Stimulated activated naive B cell treated with anti-CD40 and anti-IgM and Interleukin-4, amounts not matched to agents 10 μg/mL and 1 μg/mL and 100 μg/mL, for 72 hours (primary cell): ENCODE data around the gene PHF5A.
"Not testable (repeated sequence)": the region's sequence is repeated elsewhere in the genome, so short reads cannot be mapped to it uniquely, and the experiment has no call there.

Experiments
- ATAC-seq, 2 donors: fragments of 150-1000 bp; cut with Tn5 transposase; replicated peaks; 2 replicates each; pipeline ENCODE4 v1.10.0; 2021; ENCODE audit warnings: moderate library complexity in 1 of 2
- DNase-seq: peaks from one replicate; pipeline ENCODE4 v3.0.0; 2021
- H3K27ac Mint-ChIP-seq: one replicate; pipeline ENCODE4 v1.8.0; 2022; ENCODE audit warnings: mild to moderate bottlenecking, mixed read lengths
- H3K27me3 Mint-ChIP-seq, 2 donors: one replicate each; pipeline ENCODE4 v1.8.0; 2022; ENCODE audit warnings: mixed read lengths in 2 of 2
- H3K36me3 Mint-ChIP-seq, 2 donors: one replicate each; pipeline ENCODE4 v1.8.0; 2022; ENCODE audit warnings: mixed read lengths in 2 of 2, mild to moderate bottlenecking in 1 of 2
- H3K4me1 Mint-ChIP-seq, 2 donors: one replicate each; pipeline ENCODE4 v1.8.0; 2022; ENCODE audit warnings: mixed read lengths in 2 of 2, mild to moderate bottlenecking in 1 of 2
- H3K4me3 Mint-ChIP-seq, 2 donors: one replicate each; pipeline ENCODE4 v1.8.0; 2022; ENCODE audit warnings: mild to moderate bottlenecking in 2 of 2, mixed read lengths in 2 of 2, moderate library complexity in 1 of 2
- H3K9me3 Mint-ChIP-seq, 2 donors: one replicate each; pipeline ENCODE4 v1.8.0; 2022; ENCODE audit warnings: mixed read lengths in 2 of 2, mild to moderate bottlenecking in 1 of 2

Gene PHF5A

DNA sequence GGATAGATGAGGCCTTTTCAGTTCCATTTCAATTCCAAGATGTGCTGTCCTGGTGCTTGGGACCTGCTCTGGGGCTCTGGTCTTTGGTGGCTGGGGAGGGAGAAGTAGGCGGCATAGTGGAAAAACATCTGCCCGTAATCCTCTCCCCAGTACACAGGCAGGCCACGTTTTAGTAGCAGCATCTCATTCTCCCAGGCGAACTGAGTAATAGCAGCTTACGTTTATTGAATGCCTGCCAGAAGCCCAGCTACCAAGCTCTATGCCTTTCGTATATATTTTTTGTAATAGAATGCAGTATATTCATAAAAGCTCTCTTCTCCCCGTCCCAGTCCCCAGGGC is 11.9 kb upstream of the PHF5A start:
- Mint-ChIP-seq H3K4me3 (peak overlapping the region; percentile 55 to 76), H3K27ac (peak overlapping the region; percentile 98), H3K4me1 (peaks cover 63 to 90% of the 10 kb centered on the region in 2 donors), H3K9me3 (no peaks in the 10 kb centered on the region), H3K36me3 (peaks cover 21 to 49% of the 10 kb centered on the region in 2 donors), H3K27me3 (no peaks in the 10 kb centered on the region)
- ATAC-seq = no peak
- no peak for DNase-seq

DNA sequence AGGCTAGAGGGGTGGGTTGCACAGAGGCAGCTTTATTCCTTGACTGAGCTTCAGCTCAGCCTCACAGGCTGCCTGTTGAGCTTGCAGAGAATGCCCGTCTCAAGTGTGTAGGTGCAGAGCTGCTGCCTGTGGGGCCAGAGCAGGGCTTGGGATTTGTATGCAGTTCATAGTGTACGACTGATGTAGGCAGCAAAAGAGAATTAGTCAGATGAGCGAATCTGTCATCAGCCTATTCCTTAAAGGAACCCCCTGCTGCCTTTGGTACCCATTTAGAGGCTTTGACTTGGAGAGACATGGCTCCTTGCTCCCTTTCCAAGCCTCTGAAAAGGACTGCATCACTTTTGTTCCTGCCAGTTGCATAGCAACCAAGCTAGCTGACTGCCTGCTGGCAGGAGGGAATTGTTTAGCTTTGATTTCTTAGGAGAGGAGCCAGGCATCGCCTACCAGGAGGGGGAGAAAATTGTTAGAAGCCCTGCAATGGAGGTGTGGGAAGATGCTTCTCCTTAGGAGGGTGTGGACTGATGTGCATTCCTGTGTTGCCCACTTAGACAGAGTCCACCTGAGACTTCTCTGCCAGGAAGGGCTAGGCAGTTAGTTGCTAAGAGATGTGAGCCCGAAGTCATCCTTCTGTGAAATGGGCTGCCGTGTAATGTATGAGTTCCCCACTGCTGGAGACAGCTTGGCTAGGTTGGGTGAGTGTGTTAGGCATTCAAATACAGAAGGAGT is 11.3 kb upstream of the PHF5A start:
- H3K27ac Mint-ChIP-seq = peak overlapping the region; percentile 98
- peak overlapping the region; percentile 71 to 76 for H3K4me3 Mint-ChIP-seq
- no peak for DNase-seq
- H3K27me3 Mint-ChIP-seq = no peaks in the 10 kb centered on the region
- no peaks in the 10 kb centered on the region for H3K9me3 Mint-ChIP-seq
- H3K36me3 Mint-ChIP-seq = peaks cover 23 to 46% of the 10 kb centered on the region in 2 donors
- peaks cover 62 to 89% of the 10 kb centered on the region in 2 donors for H3K4me1 Mint-ChIP-seq
- no peak for ATAC-seq

GRCh38 chr22:41478891-41479521 is 10.5 kb upstream of the PHF5A start:
- H3K4me3 Mint-ChIP-seq = peak overlapping the region; percentile 60 to 71
- peak; percentile 85 to 88 for ATAC-seq
- DNase-seq = peak; percentile 83

GRCh38 chr22:41478473-41478872 is 10.0 kb upstream of the PHF5A start:
- Mint-ChIP-seq H3K4me1 (peaks cover 64 to 93% of the 10 kb centered on the region in 2 donors), H3K27ac (peak overlapping the region; percentile 98), H3K4me3 (peak overlapping the region; percentile 60 to 71), H3K9me3 (no peaks in the 10 kb centered on the region), H3K27me3 (no peaks in the 10 kb centered on the region), H3K36me3 (peaks cover 26 to 47% of the 10 kb centered on the region in 2 donors)
- peak; percentile 61 to 64 for ATAC-seq
- DNase-seq = no peak

More at GRCh38 chr22:41478891-41479521, 10.5 kb upstream of the PHF5A start:
- Mint-ChIP-seq H3K27me3 (no peaks in the 10 kb centered on the region), H3K36me3 (peaks cover 24 to 46% of the 10 kb centered on the region in 2 donors), H3K9me3 (no peaks in the 10 kb centered on the region), H3K27ac (peak overlapping the region; percentile 98), H3K4me1 (peaks cover 62 to 93% of the 10 kb centered on the region in 2 donors)

- H3K4me3 Mint-ChIP-seq = no peak overlapping the region
- peaks cover 49 to 96% of the 10 kb centered on the region in 2 donors for H3K4me1 Mint-ChIP-seq
- no peaks in the 10 kb centered on the region for H3K9me3 Mint-ChIP-seq
- peak overlapping the region; percentile 92 for H3K27ac Mint-ChIP-seq
- H3K27me3 Mint-ChIP-seq = no peaks in the 10 kb centered on the region
- DNase-seq (no peak), ATAC-seq (no peak)
- H3K36me3 Mint-ChIP-seq = peaks cover 43 to 45% of the 10 kb centered on the region in 2 donors
Observed at GRCh38 chr22:41474872-41475451, 6.5 kb upstream of the PHF5A start.

DNA sequence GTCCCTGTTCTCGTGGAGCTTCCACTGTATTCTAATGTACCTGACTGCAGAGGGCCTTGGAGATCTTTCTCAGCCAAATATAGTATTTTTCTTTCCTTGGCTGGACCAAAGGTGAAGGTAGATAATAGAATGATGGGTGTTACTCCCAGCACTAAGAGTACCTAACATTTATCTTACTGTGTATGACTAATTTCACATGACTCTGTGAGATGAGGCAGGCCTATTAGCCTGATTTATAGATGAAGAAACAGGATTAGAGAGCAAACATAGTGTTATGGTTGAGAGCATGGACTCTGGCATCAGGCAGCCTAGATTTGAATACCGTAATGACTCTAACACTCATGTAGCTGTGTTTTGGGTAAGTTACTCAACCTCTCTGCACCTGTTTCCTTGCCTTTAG is 3.1 kb upstream of the PHF5A start:
- H3K9me3 Mint-ChIP-seq = no peaks in the 10 kb centered on the region
- ATAC-seq (no peak), DNase-seq (no peak)
- H3K4me3 Mint-ChIP-seq = no peak overlapping the region
- H3K4me1 Mint-ChIP-seq = peaks cover 37 to 80% of the 10 kb centered on the region in 2 donors
- H3K27ac Mint-ChIP-seq = no peak overlapping the region
- H3K27me3 Mint-ChIP-seq = no peaks in the 10 kb centered on the region
- H3K36me3 Mint-ChIP-seq = peaks cover 43 to 49% of the 10 kb centered on the region in 2 donors

DNA sequence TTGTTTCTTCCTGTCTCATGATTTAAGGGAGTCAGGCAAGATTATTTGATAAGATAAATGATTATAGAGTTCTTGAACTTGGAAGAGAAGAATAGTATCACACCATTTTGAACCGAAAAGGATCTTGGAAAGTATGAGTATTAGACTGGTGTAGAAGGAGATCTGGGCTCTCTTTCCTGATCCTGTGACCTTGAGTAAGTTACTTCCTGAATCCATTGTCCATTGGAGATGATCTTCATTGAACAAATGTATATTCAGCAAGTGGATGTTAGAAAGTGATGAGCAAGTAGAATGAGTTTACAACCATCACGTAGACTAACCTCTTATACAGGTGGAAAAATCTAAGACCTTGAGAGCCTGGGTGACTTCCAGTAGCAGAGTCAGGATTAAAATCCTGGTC is 2.4 kb upstream of the PHF5A start:
- no peak for DNase-seq
- Mint-ChIP-seq H3K4me1 (peaks cover 34 to 73% of the 10 kb centered on the region in 2 donors), H3K27me3 (no peaks in the 10 kb centered on the region), H3K9me3 (no peaks in the 10 kb centered on the region), H3K27ac (peak overlapping the region; percentile 42), H3K4me3 (peak overlapping the region; percentile 72 to 86), H3K36me3 (peaks cover 36 to 45% of the 10 kb centered on the region in 2 donors)
- ATAC-seq = no peak

- H3K4me3 Mint-ChIP-seq = peak overlapping the region; percentile 86 to 90
- no peaks in the 10 kb centered on the region for H3K27me3 Mint-ChIP-seq
- peaks cover 34 to 65% of the 10 kb centered on the region in 2 donors for H3K4me1 Mint-ChIP-seq
- ATAC-seq (peak; percentile 26 to 28), DNase-seq (no peak)
- H3K27ac Mint-ChIP-seq = peak overlapping the region; percentile 99
- H3K9me3 Mint-ChIP-seq = no peaks in the 10 kb centered on the region
- H3K36me3 Mint-ChIP-seq = peaks cover 43 to 56% of the 10 kb centered on the region in 2 donors
Observed at GRCh38 chr22:41469218-41469851, 843 bp upstream of the PHF5A start.

DNA sequence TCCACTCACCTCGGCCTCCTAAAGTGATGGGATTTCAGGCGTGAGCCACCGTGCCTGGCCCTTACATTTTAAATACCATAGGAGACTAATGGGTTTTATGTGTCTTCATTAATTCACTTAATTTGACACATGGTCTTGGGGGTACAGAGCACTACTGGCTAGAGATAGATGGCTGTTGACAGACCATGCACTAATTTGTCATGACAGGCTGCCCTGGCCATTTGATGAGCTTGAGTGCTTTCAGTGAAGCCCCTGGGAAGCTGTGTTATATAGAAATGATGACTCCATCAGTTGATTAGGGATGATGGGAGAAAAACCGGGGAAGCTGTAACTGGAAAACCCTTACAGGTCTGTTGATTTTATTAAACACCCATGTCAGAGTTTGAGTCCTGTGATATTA is 6.6 kb downstream of the PHF5A start:
- Mint-ChIP-seq H3K36me3 (peaks cover 30 to 38% of the 10 kb centered on the region in 2 donors), H3K4me3 (no peak overlapping the region), H3K9me3 (no peaks in the 10 kb centered on the region), H3K27ac (peak overlapping the region; percentile 31), H3K4me1 (peaks cover 15 to 34% of the 10 kb centered on the region in 2 donors), H3K27me3 (no peaks in the 10 kb centered on the region)
- DNase-seq = no peak
- no peak for ATAC-seq

- not testable (repeated sequence) for DNase-seq, H3K9me3 Mint-ChIP-seq, ATAC-seq, H3K4me3 Mint-ChIP-seq, H3K27me3 Mint-ChIP-seq
- peak overlapping the region; percentile 65 for H3K27ac Mint-ChIP-seq
- peaks cover 15 to 33% of the 10 kb centered on the region in 2 donors for H3K4me1 Mint-ChIP-seq
- H3K36me3 Mint-ChIP-seq = peaks cover 25 to 33% of the 10 kb centered on the region in 2 donors
Observed at GRCh38 chr22:41460071-41460470, 8.4 kb downstream of the PHF5A start.

DNA sequence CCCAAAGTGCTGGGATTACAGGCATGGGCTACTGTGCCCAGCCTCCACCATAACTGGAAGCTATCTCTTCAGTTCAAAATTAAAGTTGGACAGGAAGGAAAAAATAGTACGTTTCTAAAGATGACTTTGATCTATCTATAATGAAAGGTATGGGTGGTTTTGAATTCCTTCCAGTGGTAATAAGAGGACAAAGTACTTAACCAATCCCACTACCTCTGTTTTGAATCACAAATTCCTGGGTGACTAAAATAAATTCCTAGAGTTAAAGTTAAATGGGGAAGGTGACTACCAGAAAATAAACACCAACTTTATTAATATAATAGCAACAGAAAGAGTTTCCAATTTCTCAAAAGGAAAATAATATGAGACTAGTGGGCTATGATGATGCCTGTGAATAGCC is 9.1 kb downstream of the PHF5A start:
- H3K9me3 Mint-ChIP-seq = no peaks in the 10 kb centered on the region
- ATAC-seq (no peak), DNase-seq (no peak)
- H3K36me3 Mint-ChIP-seq = peaks cover 21 to 27% of the 10 kb centered on the region in 2 donors
- no peaks in the 10 kb centered on the region for H3K27me3 Mint-ChIP-seq
- H3K4me1 Mint-ChIP-seq = peaks cover 13 to 27% of the 10 kb centered on the region in 2 donors
- no peak overlapping the region for H3K4me3 Mint-ChIP-seq
- H3K27ac Mint-ChIP-seq = no peak overlapping the region

- H3K4me1 Mint-ChIP-seq = peaks cover 14 to 23% of the 10 kb centered on the region in 2 donors
- peak overlapping the region; percentile 62 for H3K27ac Mint-ChIP-seq
- H3K9me3 Mint-ChIP-seq = no peaks in the 10 kb centered on the region
- H3K27me3 Mint-ChIP-seq = no peaks in the 10 kb centered on the region
- H3K36me3 Mint-ChIP-seq = peaks cover 18 to 23% of the 10 kb centered on the region in 2 donors
- ATAC-seq = peak; percentile 41 to 62
- peak overlapping the region in 1 of 2 donors; percentile 12 for H3K4me3 Mint-ChIP-seq
- no peak for DNase-seq
Observed at GRCh38 chr22:41458161-41458728, 10.2 kb downstream of the PHF5A start.

GRCh38 chr22:41448189-41448808 is 20.2 kb downstream of the PHF5A start:
- peak; percentile 73 to 75 for ATAC-seq
- peak; percentile 94 for DNase-seq
- H3K9me3 Mint-ChIP-seq = no peaks in the 10 kb centered on the region
- no peaks in the 10 kb centered on the region for H3K27me3 Mint-ChIP-seq
- peaks cover 11% of the 10 kb centered on the region in 2 donors for H3K4me1 Mint-ChIP-seq
- H3K4me3 Mint-ChIP-seq = peak overlapping the region; percentile 93 to 94
- peaks cover 7 to 34% of the 10 kb centered on the region in 2 donors for H3K36me3 Mint-ChIP-seq
- H3K27ac Mint-ChIP-seq = peak overlapping the region; percentile 98
